SK-MEL-5 (cell line): ENCODE data around the gene MAGEA8. TPM values are rescaled to one million over a fixed set of nuclear protein-coding genes. Genes with fewer than 3 reads are reported as not detected.
"Not testable (repeated sequence)": the region's sequence is repeated elsewhere in the genome, so short reads cannot be mapped to it uniquely, and the experiment has no call there.

Experiments used
- DNase-seq: peaks from one replicate; pipeline ENCODE4 v3.0.0-alpha.2; 2016; ENCODE audit warnings: low read depth, low spot score
- in situ Hi-C: cut with HindIII; loops from 2 replicates; pipeline ENCODE4 v1.10.0; 2016; ENCODE audit warnings: low sequenced_read_pairs, high pct_unique_total_duplicates, low pct_unique_long_range_greater_than_20kb
- total RNA-seq: library from RNA; depleted of rRNA; stranded (reverse); fragments of >200 nt; shearing (Covaris generic); gene quantifications from 2 replicates; pipeline ENCODE4 v1.2.3, GENCODE V29; 2014

The MAGEA8 gene
- total RNA-seq, 1 experiment from 2014 or later: not detected

DNA sequence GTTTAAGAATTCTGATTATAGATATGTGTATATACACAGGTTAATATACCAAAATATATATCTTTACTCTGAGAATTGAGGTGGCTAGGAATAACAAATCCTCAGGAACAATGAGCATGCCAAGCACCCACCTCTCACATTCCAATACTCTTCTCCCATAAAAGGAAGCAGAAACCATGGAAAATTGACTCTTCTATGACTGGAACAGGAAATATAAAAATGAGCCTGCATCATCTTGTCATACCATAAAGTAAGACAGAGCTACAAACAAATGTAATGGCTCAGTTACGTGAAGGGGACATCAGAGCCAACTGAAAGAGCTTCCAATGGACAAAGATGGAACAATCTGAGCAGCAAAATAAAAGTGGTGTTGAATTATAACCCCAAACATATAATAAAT, 3.8 kb upstream of the MAGEA8 start:
- no peak for DNase-seq
- in situ Hi-C loops: no loop called here

DNA sequence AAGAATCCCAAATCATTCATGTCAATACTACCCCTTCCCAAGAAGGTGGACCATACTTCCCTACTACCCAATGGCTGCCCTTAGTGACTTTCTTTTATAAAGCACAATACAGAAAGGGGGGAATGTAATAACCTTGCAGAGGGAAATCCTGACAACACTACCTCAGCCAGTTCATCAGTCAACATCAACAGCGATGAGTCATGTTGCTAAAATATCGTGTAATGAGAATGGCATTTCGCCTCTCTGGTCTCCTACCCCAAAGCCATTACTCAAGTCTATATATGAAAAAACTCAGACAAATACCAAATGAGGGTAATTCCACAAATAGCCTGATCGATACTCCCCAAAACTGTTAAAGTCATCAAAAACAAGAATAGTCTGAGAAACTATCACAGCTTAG, 3.3 kb upstream of the MAGEA8 start:
- in situ Hi-C loops: no loop called here
- DNase-seq: no peak

DNA sequence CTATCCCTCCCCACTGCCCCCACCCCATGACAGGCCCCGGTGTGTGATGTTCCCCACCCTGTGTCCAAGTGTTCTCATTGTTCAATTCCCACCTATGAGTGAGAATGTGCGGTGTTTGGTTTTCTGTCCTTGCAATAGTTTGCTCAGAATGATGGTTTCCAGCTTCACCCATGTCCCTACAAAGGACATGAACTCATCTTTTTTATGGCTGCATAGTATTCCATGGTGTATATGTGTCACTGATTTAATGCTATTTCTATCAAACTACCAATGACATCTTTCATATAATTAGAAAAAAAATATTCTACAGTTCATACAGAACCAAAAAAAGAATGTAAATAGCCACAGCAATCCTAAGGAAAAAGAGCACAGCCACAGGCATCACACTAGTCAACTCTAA, 9.8 kb downstream of the MAGEA8 start:
- DNase-seq, in situ Hi-C loops: not testable (repeated sequence)

DNA sequence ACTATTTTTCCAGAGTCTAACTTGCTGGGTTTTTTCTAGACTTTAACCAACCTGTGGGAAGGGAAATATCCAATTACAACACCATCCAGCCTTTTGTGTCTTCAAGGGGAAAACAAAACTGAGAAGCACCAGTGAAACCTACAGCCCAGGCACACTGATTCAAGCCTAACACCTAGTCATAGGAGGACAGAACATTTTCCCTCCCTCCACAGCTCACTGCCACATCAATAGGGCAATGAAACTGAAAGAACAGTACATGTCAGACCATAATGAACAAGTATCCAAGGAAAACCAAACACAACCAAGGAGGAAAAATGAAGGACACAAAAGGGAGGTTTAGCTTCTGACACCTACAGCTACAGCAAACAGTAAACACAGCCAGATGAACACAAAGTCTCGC, 17.6 kb downstream of the MAGEA8 start:
- no peak for DNase-seq
- in situ Hi-C loops: no loop called here

DNA sequence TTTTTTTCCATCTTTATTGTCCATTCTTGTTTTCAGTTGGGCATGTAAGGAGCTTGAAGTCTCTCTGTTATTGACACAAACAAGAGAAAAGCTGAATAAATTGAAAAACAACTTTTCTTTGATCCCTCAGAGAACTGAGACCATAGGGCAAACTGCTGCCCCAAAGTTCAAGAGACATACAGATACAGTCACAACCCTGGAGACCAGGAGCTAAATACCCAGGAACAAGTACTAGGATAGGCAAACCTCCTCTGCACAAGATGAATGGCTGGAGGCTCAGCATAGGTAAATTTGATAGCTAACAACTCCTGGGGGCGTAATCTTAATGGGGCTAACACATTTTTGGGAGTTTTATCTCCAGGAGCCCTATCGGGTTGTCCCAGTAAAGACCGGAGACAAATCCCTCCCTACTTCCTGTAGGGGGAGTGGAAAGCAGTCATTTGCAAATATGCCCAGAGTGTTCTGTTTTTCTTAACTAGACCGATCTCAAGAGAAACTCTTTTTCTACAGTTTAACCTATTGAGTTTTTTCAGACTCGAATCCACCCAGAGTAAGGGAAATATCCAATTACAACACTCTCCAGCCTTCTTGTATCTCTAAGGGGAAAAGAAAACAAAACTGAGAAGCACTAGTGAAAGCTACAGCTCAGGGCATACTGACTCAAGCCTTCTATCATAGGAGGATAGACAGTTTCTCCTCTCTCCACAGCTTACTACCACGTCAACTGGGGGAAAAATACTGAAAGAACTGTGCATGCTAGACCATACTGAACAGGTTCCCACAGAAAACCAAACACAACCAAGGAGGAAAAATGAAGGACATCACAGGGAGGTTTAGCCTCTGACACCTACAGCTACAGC, 23.1 kb downstream of the MAGEA8 start:
- peak; percentile 10 for DNase-seq
- in situ Hi-C loops: no loop called here

DNA sequence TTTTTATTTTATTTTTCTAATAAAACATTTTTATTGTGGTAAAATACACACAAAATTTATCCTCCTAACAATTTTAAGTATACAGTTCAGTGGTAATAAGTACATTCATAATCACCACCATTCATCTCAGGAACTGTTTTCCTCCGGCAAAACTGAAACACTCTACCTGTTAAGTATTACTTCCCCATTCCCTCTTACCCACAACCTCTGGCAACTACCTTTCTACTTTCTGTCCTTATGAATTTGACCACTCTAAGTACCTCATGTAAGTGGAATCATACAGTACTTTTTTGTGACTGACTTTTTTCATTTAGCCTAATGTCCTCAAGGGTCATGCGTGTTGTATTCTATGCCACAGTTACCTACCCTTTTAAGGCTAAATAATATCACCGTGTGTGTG, 27.3 kb downstream of the MAGEA8 start:
- DNase-seq: no peak
- in situ Hi-C loops: no loop called here

DNA sequence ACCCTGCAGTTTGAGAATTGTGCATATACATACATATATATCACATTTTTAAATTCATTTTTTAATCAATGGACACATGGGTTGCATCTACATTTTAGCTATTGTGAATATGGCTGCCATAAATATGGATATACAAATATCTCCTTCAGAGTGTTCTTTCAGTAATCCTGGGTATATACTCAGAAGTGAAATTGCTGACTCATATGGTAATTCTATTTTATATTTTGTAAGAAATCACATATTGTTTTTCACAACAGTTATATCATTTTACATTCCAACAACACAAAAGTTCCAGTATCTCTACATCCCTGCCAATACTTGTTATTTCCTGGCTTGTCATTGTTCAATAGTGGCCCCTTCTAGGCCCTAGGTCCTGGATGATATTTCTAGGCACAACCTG, 27.7 kb downstream of the MAGEA8 start:
- no peak for DNase-seq
- in situ Hi-C loops: no loop called here

DNA sequence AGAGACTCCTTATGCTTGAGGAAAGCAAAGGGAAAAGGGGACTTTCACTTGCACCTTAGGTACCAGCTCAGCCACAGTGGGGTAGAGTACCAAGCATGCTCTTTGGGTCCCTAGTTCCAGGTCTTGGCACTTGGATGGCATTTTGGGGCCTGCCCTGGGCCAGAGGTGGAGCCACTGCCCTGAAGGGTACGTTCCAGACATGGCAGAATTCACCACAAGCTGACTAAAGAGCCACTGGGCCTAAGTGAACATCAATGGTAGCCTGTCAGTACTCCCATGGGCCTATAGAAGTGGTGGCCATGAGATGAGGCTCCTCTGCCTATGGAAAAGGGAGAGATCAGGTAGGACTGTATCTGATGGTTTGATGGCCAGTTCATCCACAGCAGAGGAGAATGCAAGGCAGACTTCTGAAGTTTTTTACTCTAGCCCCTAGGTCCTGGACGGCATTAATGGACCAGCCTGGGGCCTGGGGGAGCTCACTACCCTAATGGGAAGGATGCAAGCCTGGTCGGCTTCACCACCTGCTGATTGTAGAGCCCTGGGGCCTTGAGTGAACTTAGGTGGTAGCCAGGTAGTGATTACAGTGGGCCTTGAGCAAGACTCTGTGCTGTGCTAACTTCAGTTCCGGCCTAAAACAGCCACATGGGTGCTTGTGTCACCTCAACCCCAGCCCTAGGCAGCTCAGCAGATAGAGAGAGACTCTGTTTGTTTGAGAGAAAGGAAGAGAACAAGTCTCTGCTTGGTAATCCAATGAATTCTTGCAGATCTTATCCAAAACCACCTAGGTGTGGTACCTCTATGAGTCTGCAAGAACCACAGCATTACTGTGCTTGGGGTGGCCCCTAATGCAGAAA, 28.6 kb downstream of the MAGEA8 start:
- in situ Hi-C loops: no loop called here
- DNase-seq: no peak

DNA sequence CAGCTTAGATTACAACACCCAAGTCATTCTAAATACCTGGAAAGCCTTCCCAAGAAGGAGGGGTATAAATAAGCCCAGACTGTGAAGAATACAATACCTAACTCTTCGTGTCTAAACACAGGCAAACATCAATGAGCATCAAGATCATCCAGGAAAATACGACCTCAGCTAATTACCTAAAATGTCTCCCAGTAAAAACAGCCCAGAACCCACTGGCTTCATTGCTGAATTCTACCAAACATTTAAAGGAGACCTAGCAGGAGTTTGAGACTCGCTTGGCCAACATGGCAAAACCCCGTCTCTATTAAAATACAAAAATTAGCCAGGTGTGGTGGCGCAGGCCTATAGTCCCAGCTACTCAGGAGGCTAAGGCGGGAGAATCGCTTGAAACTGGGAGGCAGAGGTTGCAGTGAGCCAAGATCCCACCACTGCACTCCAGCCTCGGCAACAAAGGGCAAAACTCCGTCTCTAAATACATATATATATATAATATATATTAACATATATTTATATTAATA, 29.3 kb downstream of the MAGEA8 start:
- in situ Hi-C loops: no loop called here
- DNase-seq: no peak

DNA sequence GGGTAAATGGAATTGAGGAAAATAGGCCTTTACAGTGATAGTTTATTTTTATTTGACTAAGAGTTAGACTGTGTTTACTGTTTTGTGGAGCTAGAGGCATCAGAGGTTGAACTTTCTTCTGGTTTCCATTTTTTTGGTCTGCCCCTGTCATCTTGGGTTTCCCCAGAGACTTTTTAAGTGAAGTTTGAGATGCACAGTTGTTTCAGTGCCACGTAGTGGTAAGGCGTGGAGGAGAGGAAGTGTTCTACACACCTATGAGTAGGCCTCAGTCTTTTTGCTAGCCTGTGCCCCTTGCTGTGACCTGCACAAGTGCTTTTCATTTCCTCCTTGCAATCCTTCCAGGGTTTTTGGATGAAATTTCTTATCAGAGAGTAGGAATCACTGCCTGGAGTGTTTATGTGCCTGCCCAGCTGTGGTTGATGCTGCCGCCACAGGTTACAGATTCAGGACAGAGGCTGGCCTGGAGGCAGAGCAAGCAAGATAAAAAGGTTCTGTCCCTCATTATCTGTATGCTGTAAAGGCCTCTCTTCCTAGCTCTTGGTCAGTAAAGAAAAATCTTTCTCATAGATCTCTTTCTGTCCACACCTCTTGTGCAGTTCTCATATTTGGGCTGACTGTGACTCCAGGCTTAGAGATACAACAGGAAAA, 35.9 kb downstream of the MAGEA8 start:
- DNase-seq: no peak
- in situ Hi-C loops: no loop called here

DNA sequence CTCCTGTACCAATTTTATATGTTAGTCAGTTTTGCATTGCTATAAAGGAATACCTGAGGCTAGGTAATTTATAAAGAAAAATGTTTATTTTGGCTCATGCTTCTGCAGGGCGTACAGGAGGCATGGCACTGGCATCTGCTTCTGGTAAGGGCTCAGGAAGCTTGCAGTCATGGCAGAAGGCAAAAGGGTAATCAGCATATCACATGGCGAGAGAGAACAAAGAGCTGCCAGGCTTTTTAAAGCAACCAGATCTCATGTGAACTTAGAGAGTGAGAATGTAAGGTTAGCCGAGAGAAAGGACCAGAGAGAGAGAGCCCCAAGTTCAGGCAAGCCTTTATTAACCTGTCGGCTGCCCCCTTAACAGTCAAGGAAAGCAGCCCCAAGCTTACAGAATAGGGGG, 42.9 kb downstream of the MAGEA8 start:
- in situ Hi-C loops, DNase-seq: not testable (repeated sequence)

DNA sequence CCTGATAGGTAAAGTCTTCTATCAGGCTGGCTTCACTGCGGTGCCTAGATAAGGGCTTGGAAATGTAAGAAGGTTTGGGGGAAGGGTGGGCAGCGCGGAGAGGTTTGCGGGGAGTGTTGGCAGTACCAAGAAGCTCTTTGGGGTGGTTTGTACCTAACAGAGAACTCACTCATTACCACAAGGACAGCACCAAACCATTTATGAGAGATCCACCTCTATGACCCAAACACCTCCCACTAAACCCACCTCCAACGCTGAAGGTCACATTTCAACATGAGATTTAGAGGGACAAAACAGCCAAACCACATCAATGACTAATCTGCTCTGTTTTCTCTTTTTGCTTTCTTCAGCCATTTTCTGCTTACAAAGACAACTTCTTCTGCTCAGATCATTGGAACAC, 43.5 kb downstream of the MAGEA8 start:
- in situ Hi-C loops, DNase-seq: not testable (repeated sequence)

DNA sequence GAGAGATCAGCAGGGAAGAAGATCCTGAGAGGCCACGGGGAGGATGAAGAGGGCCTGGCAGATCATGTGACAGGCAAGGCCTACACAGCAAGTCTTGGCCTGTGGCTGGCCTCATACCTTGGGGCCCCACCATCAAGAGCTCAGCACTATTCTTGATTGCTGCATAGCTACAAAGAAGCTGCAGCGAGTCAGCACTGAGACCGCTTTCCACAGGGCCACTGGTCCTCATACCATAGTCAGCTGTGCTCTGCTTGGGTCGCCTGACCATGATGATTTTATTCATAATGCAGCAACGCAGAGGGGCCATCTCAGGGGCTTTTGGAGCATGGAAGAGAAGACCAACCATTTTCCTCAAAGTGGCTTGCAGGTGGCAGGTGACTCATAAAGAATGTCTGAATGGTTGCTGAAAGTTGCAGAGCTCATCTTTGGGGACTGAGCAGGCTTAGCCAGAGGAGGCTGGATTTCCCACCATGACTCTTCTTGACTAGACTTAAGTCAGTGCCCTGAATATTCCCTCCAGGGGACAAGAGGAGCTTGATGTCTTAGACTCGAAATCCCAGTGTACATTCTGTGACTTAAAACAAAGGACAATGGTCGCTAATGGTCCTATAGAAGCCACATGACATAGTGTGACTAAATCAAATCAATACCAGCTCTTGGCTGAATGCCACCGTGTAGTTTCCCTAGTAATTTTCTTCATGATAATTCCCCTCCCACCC, 46.4 kb downstream of the MAGEA8 start:
- in situ Hi-C loops, DNase-seq: not testable (repeated sequence)

DNA sequence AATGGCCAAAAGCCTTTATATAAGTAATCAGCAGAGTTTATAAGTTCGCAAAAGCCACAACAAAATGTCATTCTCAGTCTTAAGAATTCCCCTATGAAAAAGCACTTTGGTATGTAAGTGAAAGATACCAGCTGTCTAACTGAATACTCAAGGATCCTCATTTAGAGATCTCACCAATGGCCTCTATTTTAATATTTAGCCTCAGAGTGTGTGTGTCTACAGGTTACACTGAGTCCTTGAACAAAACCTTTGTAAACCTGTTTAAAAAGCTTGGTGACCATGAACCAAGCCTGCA, 46.9 kb downstream of the MAGEA8 start:
- in situ Hi-C loops, DNase-seq: not testable (repeated sequence)

DNA sequence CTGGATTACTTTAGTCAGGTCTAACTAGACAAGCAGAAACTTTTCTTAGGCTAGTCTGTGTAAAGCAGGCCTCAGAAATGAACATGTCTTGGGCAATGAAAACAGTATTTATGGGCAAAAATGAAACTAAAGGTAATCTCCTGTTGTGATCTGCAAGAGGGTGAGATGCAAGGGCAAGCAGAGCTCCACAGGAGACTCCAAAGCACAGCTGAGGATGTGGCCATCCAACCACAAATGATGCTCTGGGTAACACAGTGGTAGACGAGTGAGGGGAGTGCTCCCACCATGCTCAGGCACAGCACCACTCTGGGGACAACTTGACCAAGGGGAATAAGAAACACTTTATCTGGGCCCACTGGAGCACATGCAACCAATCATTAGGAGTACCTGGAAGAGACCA, 47.7 kb downstream of the MAGEA8 start:
- DNase-seq, in situ Hi-C loops: not testable (repeated sequence)

DNA sequence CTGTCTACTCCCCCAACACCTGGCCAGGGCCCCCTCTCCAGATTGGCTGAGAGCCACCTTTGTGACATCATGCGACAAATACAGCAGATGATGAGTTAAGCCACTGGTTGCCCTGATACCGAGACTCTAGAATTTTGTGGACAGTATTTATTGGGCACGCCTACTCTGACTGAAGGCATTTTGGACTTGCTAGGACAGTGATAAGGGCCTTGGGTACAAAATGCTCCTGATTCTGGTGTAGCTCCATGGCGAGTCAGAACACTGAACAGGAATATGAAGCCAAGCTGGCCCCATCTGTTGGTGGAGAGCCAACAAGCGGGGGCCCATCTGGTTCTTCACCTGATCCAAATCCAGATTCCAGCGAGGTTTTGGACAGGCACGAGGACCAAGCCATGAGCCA, 48.4 kb downstream of the MAGEA8 start, which contains the start of gene HSFX4:
TSS of gene HSFX4 (plus strand) at position 174 of the 400 bp plus-strand sequence. CDS start at position 246, 72 bp downstream.
- DNase-seq, in situ Hi-C loops: not testable (repeated sequence)

DNA sequence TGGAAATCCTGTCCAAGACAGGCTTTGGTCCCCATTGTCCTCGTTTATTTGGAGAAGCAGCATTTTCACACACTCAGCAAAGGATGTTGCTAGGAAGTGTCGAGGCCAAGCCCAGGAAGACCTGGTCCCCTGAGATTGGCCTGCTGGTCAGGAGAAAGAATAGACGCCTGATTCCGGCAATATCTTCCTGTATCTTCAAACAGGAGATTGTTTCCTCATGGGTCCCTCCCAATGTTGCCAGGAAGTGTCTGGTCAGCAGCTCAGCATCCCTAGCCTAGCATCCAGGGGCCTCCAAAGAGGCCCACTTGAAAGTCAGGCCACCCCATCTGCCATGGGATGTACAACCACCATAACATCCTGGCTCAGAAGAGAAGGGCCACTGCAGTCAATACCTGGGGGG, 50.4 kb downstream of the MAGEA8 start:
- DNase-seq, in situ Hi-C loops: not testable (repeated sequence)
